Activated naive CD8-positive, alpha-beta T cell (primary cell): ENCODE results near the gene GJC2.
"Not testable (repeated sequence)": the region's sequence is repeated elsewhere in the genome, so short reads cannot be mapped to it uniquely, and the experiment has no call there.

Experiments
- H3K27ac Mint-ChIP-seq: one replicate; pipeline ENCODE4 v1.8.0; 2021; ENCODE audit warnings: mixed read lengths
- H3K27me3 Mint-ChIP-seq: one replicate; pipeline ENCODE4 v1.8.0; 2021; ENCODE audit warnings: mixed read lengths
- H3K36me3 Mint-ChIP-seq: one replicate; pipeline ENCODE4 v1.8.0; 2021; ENCODE audit warnings: mixed read lengths
- H3K4me1 Mint-ChIP-seq: one replicate; pipeline ENCODE4 v1.8.0; 2021; ENCODE audit warnings: low read depth, mixed read lengths
- H3K4me3 Mint-ChIP-seq: one replicate; pipeline ENCODE4 v1.8.0; 2021; ENCODE audit warnings: mild to moderate bottlenecking, mixed read lengths
- H3K9me3 Mint-ChIP-seq: one replicate; pipeline ENCODE4 v1.8.0; 2021; ENCODE audit warnings: low read depth, mixed read lengths

The GJC2 gene

DNA sequence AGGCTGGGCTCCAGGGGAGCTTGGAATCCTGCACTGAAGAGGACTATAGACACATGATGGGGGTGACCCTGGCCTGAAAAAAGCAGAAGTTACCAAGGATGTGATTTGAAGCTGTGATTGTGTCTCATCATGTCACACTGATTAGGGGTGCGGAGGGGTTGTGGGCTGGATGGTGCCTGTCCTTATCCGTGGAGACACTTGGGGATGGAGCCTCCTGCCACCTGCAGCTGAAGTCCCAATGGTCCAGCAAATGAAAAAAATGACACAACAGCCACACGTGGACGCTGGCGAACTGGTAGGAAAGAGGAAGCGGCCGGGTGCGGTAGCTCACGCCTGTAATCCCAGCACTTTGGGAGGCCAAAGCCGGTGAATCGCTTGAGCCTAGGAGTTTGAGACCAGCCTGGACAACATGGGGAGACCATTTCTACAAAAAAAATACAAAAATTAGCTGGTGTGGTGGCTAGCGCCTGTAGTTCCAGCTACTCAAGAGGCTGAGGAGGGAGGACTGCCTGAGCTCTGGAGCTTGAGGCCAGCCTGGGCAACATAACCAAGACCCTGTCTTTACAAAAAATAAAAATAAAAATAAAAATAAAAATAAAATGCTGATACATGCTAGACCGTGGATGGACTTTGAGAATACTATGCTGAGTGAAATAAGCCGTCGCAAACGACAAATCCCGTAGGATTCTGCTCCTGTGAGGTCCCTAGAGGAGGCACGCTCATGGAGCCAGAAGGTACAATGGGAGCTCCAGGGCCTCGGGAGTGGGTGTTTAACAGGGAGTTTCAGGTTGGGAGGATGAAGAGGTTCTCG lies 15.0 kb downstream of the GJC2 start:
- Mint-ChIP-seq H3K27me3 (no peaks in the 10 kb centered on the region), H3K4me3 (peak overlapping the region; percentile 87), H3K9me3 (no peaks in the 10 kb centered on the region), H3K4me1 (peaks cover 47% of the 10 kb centered on the region), H3K36me3 (no peaks in the 10 kb centered on the region), H3K27ac (peak overlapping the region; percentile 94)

DNA sequence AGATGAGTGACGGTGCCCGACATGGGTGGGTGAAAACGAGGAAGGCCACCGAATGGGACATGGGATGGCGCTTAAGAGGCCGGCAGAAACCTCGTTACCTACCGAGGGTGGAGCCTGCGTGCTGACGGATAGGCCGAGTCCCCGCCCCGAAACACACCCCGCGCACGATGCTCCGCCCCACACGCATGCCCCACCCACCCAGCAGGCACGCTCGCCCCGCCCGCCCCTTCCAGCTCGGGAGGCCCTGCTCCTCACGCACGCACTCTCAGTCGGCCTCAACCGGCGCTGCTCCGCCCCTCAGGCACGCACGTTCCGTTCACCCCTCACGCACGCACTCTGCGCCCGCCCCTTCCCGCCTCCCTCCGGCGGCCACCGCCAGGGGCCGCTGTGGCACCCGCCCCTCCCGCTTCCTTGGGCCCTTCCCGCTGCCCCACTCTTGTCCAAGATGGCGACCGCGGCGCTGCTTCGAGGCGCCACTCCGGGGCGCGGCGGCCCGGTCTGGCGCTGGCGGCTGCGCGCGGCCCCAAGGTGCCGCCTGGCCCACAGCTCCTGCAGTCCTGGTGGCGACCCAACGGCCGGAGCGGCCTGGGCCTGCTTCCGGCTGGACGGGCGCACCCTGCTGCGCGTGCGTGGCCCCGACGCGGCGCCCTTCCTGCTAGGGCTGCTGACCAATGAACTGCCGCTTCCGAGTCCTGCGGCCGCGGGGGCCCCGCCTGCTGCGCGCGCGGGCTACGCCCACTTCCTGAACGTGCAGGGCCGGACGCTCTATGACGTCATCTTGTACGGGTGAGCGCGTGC lies 15.8 kb downstream of the GJC2 start, which contains the start of gene IBA57:
IBA57 (plus strand) TSS at position 433 of the 798 bp plus-strand sequence; CDS start at position 446, 13 bp downstream.
- no peaks in the 10 kb centered on the region for H3K36me3 Mint-ChIP-seq
- peaks cover 48% of the 10 kb centered on the region for H3K4me1 Mint-ChIP-seq
- no peaks in the 10 kb centered on the region for H3K27me3 Mint-ChIP-seq
- no peaks in the 10 kb centered on the region for H3K9me3 Mint-ChIP-seq
- H3K27ac Mint-ChIP-seq = peak within 1 kb of the TSS; percentile 94
- H3K4me3 Mint-ChIP-seq = peak within 1 kb of the TSS; percentile 87

DNA sequence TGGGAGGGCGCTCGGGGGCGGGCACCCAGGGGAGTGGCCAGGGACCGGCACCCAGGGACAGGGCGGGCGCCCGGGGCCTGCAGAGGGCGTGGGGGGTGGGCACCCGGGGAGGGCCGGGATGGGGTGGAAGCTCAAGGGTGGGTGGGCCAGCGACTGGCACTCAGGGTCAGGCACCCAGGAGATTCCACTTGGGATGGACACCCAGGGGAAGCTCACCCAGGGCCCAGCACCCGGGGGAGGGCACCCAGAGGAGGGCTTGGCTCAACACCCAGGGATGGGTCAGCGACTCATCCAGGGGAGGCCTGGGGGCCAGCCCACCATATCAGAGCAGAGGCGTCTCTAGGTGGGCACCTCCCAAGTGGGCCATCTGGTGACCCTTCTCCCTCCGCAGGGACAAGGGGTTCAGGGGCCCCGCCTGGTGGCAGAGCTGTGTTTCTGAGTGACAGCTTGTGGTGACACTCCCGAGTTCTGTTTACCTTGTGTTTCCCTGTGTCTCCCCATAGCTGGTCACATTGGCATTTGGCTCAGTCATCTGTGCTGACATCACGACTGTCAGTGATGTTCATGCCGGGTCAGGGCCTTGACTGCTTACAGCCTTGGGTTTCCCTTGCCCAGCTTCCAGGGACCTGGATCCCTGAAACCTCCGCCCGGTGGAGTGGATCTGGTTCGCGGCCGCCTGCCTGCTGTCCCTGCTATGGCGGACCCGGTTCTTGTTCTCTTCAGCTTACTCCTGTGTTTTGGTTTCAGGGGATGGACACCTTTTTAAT lies 16.6 kb downstream of the GJC2 start:
- H3K4me1 Mint-ChIP-seq = peaks cover 46% of the 10 kb centered on the region
- H3K27ac Mint-ChIP-seq = peak overlapping the region; percentile 78
- H3K27me3 Mint-ChIP-seq = no peaks in the 10 kb centered on the region
- H3K4me3 Mint-ChIP-seq = peak overlapping the region; percentile 81
- no peaks in the 10 kb centered on the region for H3K9me3 Mint-ChIP-seq
- H3K36me3 Mint-ChIP-seq = no peaks in the 10 kb centered on the region

DNA sequence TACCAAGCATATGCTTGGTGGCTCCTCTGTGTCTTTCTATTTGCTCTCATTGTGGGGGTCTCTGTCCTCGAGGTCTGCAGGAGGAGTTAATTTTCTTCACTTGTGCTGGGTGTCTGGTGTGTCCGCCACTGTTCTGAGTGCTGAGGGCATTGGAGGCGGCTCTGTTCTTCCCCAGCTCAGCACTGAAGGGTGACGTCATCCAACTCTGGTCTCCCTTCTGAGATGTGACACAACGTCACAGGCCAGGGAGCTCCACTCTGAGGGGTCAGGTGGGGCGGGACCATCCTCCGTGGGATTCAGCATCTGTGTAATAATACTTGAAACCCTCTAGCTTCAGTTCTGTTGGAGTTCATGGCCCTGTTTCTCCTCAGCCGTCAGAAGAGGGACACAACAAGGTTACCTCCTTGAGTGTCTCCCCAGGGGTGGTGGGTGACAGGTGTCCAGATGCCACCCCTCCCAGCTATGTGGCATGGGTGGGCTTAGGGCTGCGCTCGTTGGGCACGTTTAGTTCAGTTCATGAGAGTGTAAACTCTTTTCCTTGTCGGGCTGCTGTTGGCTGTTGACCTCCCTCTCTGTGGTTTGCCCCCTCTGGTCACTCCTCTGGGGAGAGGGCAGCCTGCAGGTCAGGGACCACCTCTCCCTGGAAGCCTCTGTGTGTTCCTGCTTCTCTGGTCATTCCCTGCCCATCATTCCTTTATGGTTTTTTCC lies 19.0 kb downstream of the GJC2 start:
- H3K27ac Mint-ChIP-seq = peak overlapping the region; percentile 41
- H3K36me3 Mint-ChIP-seq = no peaks in the 10 kb centered on the region
- H3K4me1 Mint-ChIP-seq = peaks cover 38% of the 10 kb centered on the region
- H3K27me3 Mint-ChIP-seq = no peaks in the 10 kb centered on the region
- H3K9me3 Mint-ChIP-seq = no peaks in the 10 kb centered on the region
- H3K4me3 Mint-ChIP-seq = no peak overlapping the region

DNA sequence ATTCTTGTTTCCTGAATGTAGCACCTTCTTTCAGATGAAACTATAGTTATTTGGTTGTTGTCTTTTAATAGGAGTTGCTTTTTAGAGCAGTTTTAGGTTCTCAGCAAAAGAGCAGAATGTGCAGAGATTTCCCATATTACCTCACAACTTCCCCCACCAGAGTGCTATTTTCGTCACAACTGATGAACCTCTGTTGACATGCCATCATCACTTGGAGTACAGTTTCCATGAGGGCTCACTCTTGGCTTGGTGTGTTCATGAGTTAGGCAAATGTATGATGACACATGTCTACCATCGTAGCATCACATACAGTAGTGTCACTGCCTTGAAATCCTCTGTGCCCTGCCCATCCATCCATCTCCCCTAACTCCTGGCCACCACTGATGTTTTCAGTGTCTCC lies 19.6 kb downstream of the GJC2 start:
- H3K9me3 Mint-ChIP-seq = no peaks in the 10 kb centered on the region
- no peaks in the 10 kb centered on the region for H3K27me3 Mint-ChIP-seq
- H3K4me1 Mint-ChIP-seq = peaks cover 32% of the 10 kb centered on the region
- no peak overlapping the region for H3K4me3 Mint-ChIP-seq
- H3K36me3 Mint-ChIP-seq = no peaks in the 10 kb centered on the region
- H3K27ac Mint-ChIP-seq = peak overlapping the region; percentile 41

DNA sequence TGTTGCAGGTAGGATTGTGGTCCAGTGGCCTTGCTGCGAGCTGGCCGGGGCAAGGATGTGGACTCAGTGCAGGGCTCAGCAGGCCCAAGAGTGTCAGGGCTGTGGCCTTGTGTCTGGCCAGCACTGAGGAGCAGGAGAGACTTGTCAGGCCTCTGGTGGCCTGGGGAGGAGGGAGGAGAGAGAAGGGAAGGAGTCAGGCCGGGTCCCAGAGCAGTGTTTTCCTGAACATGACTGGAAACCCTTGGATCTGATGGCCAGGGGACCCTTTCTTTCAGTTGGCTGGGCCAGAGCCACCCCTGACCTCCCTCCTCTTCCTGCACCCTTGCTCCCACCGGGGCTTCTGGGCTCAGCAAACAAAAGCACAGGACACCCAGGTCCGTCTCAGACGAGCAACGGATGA lies 20.9 kb downstream of the GJC2 start:
- no peaks in the 10 kb centered on the region for H3K36me3 Mint-ChIP-seq
- H3K27me3 Mint-ChIP-seq = no peaks in the 10 kb centered on the region
- peak overlapping the region; percentile 28 for H3K27ac Mint-ChIP-seq
- no peaks in the 10 kb centered on the region for H3K9me3 Mint-ChIP-seq
- no peak overlapping the region for H3K4me3 Mint-ChIP-seq
- H3K4me1 Mint-ChIP-seq = peaks cover 23% of the 10 kb centered on the region

DNA sequence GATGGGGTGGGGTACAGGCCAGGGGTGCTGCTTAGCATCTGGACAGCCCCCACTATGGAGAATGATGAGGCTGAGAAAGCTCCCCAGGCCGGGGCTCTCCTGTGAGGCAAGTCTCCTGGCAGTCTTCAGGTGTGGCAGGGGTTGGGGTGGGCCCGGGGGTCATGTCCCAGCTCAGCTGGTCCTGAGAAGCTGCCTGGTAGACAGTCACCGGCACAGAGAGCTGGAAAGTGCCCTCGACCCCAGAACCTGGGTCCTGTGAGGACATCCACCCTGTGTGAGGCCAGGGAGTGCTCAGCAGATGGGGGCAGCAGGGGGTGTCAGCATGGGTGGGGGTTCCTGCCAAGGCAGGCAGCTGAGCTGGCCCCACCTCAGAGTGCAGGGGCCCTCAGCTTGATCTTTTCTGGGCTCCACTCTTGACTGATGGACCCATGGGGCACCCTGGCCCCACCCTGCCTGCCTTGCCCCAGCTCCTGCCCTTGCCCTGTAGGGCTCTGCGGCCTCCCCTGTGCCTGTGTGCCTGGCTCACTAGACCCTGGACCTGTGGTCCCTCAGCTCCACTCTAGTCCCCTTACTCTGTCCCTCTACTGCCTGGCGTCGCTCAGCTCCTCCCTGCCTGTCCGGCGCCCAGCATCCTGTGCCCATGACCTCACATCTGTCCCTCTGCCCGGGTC lies 21.6 kb downstream of the GJC2 start:
- Mint-ChIP-seq H3K4me1 (peaks cover 23% of the 10 kb centered on the region), H3K27ac (no peak overlapping the region), H3K27me3 (no peaks in the 10 kb centered on the region), H3K9me3 (no peaks in the 10 kb centered on the region), H3K4me3 (no peak overlapping the region), H3K36me3 (no peaks in the 10 kb centered on the region)

DNA sequence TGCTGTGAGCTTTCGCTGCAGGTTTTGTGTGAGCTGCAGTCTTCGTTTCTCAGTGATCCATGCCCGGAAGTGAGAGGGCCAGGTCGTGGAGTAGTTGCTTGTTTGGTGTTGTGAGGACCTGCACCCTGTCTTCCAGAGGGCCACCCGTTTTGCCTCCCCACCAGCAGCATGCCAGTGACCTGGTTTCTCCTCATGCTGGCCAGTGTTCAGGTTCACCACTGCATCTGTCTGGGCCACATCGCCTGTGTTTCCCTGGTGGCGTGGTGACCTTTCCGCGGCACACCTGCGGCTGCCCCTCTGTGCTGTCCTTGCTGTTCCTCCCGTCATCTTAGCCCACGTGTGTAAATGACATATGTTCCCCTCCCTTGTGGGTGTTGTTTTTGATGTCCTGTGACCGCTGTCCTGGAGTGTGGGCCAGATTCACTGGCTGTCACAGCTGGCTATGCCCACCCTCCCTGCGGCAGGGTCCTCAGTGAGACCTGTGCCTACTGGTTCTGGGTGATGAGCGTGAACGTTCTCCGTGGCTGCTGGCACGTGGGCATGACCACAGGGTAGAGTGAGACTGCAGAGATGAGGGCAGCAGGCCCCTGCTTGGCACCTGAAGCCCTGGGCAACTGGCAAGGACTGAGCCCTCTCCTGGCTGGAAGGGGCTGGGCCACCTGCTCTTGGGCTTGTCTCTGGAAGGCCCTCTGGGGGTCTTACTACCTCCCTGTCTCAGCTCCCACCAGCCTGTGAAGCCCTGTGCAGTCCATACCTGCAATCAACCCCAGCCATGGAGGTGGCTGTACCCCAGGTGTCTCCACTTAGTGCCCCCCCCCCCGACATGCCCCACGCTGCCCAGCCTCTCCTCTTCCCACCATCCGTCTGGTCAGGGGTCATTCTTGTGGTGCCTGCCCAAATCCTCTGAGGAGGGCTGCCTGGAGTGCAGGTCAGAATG lies 23.1 kb downstream of the GJC2 start:
- no peaks in the 10 kb centered on the region for H3K27me3 Mint-ChIP-seq
- H3K4me1 Mint-ChIP-seq = peaks cover 14% of the 10 kb centered on the region
- H3K36me3 Mint-ChIP-seq = no peaks in the 10 kb centered on the region
- no peaks in the 10 kb centered on the region for H3K9me3 Mint-ChIP-seq
- no peak overlapping the region for H3K4me3 Mint-ChIP-seq
- H3K27ac Mint-ChIP-seq = no peak overlapping the region

DNA sequence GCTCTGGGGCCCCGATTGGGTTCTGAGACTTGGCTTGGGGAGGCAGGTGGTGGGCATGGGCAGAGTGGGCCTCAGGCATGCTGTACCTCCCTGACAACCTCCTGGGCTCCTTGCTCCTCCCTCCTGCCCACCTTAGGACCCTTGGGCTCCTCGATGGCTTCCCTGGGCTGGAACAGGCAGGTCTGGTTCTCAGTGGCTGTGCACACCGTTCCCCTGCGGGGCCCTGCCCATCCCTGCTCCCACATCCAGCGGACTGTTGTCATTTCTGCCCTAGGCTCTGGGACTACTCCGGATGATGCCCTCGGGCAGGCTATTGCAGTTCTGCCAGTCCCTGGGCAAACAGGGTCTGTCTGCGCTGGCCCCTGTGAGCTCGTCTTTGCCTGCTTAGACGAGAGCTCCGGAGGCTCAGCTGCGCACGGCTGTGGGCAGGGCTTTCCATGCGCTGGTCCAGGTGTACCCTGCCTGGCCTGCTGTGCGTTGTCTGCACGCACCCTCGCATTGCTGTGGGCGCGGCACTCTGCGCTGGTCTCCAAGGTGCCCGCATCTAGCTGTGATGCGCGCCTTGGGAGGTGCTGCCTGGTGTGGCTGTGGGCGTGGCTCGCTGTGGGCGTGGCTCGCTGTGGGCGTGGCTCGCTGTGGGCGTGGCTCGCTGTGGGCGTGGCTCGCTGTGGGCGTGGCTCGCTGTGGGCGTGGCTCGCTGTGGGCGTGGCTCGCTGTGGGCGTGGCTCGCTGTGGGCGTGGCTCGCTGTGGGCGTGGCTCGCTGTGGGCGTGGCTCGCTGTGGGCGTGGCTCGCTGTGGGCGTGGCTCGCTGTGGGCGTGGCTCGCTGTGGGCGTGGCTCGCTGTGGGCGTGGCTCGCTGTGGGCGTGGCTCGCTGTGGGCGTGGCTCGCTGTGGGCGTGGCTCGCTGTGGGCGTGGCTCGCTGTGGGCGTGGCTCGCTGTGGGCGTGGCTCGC lies 24.1 kb downstream of the GJC2 start:
- not testable (repeated sequence) for H3K36me3 Mint-ChIP-seq, H3K9me3 Mint-ChIP-seq, H3K4me3 Mint-ChIP-seq, H3K27me3 Mint-ChIP-seq, H3K27ac Mint-ChIP-seq
- peaks cover 11% of the 10 kb centered on the region for H3K4me1 Mint-ChIP-seq

DNA sequence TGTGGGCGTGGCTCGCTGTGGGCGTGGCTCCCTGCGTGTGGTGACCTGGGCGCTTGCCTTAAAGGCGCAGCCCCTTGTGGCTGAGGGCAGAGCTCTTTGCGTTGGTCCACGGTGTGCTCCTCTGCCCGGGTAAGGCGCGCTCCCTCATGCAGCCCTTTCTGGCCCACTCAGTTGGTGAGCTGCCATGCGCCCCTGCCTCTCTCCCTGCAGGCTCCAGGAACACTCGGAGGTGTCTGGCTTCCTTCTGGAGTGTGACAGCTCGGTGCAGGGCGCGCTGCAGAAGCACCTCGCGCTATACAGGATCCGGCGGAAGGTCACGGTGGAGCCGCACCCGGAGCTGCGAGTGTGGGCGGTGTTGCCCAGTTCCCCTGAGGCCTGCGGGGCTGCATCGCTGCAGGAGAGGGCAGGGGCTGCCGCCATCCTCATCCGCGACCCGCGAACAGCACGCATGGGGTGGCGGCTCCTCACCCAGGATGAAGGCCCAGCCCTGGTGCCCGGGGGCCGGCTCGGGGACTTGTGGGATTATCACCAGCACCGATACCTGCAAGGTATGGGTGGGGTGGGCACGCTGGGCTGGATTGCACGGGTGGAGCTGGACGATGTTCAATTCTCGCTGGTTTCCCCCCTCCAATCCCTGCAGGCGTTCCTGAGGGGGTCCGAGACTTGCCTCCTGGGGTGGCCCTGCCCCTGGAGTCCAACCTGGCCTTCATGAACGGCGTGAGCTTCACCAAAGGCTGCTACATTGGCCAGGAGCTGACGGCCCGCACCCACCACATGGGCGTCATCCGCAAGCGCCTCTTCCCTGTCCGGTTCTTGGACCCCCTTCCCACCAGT lies 25.0 kb downstream of the GJC2 start:
- Mint-ChIP-seq H3K27me3 (no peaks in the 10 kb centered on the region), H3K9me3 (no peaks in the 10 kb centered on the region), H3K36me3 (no peaks in the 10 kb centered on the region), H3K27ac (no peak overlapping the region), H3K4me3 (no peak overlapping the region), H3K4me1 (peaks cover 11% of the 10 kb centered on the region)

DNA sequence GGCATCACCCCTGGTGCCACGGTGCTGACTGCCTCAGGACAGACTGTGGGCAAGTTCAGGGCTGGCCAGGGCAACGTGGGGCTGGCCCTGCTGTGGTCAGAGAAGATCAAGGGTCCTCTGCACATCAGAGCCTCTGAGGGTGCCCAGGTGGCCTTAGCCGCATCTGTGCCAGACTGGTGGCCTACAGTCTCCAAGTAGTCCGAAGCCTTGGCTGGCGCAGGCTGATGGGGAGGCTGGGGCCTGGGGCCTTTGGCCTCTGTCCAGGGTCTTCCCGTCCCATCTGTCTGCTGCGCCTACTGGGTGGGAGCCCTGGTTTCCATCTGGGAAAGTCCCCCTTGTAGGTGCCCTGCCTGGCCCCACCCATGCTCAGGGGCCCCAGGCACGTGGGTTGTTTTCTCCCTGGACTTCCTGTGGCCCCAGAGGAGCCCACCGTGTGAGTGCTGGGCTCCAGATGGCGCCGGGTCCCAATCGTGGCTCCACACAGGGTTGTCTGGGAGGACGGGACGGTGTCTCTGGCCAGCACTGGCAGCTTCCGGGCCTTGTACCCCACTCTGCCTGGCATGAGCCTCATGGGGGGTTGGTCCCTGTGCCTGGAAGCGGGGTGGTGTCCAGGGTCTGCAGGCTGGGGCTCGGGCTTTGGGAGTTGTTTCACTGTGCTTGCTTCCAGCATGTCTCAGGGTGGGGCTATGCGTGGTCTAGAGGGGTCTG lies 25.7 kb downstream of the GJC2 start:
- no peaks in the 10 kb centered on the region for H3K9me3 Mint-ChIP-seq
- H3K27me3 Mint-ChIP-seq = no peaks in the 10 kb centered on the region
- H3K4me1 Mint-ChIP-seq = peaks cover 10% of the 10 kb centered on the region
- no peak overlapping the region for H3K4me3 Mint-ChIP-seq
- H3K36me3 Mint-ChIP-seq = no peaks in the 10 kb centered on the region
- no peak overlapping the region for H3K27ac Mint-ChIP-seq
